CD4-positive, alpha-beta T cell treated with Interleukin-15 for 4 hours (primary cell): ENCODE results near the gene ZNF41.
A peak's percentile ranks its signal among the peaks of the same experiment; 100 is the strongest.
"Not testable (repeated sequence)": the region's sequence is repeated elsewhere in the genome, so short reads cannot be mapped to it uniquely, and the experiment has no call there.

ENCODE experiments used
- DNase-seq: peaks from one replicate; pipeline ENCODE4 v3.0.0-alpha.2; 2020; ENCODE audit warnings: low spot score

Gene ZNF41

DNA sequence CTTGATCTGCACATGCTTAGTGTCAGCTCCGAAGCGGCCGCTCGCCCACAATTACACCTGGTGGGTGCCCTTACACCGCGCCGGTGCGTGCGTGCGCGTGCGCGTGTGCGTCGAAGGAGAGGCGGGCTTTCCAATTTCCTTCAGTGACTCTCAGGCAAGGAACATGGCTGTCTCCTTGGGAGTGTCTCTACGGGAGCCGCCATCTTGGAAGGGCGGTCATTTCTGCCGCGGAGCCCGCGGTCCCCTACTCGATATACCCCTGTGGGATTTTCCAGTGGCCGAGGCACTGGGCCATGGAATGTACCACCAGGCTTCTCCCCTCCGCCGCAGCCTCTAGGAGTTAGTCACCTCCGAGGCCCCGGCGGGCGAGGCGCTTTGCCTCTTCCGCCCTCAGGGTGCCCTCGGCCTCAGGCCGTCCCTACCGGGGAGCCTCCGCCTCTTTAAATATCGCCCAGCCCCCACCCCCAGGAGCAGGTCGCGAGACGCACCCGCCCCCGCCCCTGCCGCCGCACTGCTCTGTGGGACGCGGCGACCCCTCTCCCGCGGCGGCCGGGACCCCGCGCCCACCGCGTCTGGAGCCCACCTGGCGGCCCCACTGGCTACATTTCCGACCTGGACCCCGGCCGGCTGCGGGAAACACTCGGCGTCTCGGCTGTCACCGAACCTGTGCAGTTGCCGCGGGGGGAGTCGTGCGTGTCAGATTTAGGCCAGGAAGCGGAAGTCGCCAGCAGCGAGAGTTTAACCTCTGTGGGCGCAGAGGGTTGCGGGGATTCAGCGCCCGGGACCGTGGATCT lies at the start of gene ZNF41:
TSS of gene ZNF41 (minus strand) at position 711 of the 794 bp plus-strand sequence. CDS start 15,741 bp downstream, outside the sequence.
- peak; percentile 85 for DNase-seq

GRCh38 chrX:47530049-47530448 lies 47.0 kb upstream of the ZNF41 start:
- DNase-seq: no peak

- DNase-seq: no peak
These were observed 46.5 kb upstream of the ZNF41 start for GRCh38 chrX:47529548-47529947.

- DNase-seq: no peak
These were observed 40.7 kb upstream of the ZNF41 start for GRCh38 chrX:47523713-47524166.

DNA sequence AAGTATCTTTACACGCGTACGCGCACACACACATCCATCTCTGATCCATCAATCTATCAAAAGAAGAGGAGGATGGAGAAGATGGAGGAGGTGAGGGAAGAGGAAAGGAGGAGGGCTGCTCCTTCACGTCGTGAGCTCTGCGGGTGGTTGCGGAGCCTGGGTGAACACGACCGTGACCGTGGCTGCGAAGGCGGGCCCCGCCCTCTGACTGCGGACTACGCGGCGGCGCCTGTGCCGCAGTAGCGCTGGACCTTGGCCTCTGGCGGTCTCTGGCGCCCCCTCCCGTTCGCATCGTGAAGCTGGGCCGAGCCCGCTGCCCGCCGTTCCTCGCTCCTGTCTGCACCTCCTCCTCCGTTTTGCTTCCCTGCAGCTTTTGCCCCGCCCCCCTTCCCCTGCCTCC lies 40.3 kb upstream of the ZNF41 start:
- peak; percentile 78 for DNase-seq

DNA sequence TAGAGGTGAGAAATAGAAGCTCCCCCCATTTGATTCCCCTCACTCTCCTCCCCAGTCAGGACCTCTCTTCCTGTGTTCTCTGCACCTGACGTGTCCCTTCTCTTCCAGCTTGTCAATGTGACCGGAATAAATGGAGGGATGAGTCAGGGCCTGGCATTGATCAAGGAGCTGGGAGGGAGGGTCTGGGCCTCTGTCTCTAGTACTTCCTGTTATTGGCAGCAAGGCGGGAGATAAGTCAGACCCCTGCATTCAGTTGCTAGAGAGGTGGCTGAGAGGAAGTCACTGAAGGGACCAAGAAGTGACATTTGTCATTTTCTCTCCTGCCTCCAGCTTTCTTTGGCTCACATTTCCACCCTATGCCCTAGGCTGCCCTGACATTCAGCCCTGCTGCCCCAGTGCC lies 35.1 kb upstream of the ZNF41 start:
- DNase-seq: no peak

- no peak for DNase-seq
These were observed 33.1 kb upstream of the ZNF41 start for GRCh38 chrX:47515941-47516665.

DNA sequence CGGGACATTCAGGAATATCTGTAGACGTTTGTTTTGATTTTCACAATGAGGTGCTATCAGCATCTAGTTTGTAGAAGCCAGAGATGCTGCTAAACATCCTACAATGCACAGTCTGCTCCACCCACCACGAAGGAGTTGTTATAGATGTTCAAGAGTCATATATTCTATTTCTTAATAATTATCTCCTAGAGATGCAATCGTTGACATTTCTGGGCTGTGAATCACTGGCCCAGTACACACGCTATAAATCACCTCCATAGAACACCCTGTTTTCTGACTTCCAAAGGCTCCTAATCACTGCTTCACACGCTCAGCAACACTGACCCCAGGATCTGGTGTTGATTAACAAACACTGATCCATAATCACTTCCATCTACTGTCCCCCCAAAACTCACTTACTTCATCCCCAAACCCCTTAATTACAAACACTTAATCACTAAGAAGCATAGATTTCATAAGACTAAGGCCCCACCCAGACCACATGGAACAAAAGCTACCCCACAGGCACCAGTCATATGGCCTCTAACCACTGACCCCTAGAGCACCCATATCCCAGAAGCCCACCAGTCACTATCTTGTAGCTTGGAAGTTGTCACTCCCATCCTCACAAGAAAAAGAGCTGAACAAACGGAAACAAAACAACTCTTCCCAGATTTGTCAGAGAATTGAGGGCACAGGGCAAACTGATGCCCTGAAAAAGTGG lies 31.7 kb upstream of the ZNF41 start:
- DNase-seq: no peak

GRCh38 chrX:47513034-47513965 lies 30.3 kb upstream of the ZNF41 start:
- DNase-seq: not testable (repeated sequence)

DNA sequence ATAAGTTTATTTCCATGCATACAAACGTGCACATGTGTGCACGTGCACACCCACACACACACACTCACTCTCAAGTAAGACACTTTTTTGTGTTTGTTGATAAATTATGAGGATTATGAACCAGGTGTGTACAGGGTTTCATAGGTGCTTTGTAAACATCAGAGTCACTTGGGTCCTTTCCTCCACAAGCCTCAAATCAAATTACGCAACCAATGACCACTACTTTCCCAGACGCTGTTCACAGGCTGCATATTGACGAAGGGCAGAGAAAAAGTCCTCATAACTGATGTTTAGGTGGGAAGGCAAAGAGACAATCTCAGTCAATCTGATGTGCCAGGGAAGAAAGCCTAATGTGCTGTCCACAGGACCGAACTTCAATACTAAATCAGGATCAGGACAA lies 29.4 kb upstream of the ZNF41 start:
- DNase-seq: not testable (repeated sequence)

DNA sequence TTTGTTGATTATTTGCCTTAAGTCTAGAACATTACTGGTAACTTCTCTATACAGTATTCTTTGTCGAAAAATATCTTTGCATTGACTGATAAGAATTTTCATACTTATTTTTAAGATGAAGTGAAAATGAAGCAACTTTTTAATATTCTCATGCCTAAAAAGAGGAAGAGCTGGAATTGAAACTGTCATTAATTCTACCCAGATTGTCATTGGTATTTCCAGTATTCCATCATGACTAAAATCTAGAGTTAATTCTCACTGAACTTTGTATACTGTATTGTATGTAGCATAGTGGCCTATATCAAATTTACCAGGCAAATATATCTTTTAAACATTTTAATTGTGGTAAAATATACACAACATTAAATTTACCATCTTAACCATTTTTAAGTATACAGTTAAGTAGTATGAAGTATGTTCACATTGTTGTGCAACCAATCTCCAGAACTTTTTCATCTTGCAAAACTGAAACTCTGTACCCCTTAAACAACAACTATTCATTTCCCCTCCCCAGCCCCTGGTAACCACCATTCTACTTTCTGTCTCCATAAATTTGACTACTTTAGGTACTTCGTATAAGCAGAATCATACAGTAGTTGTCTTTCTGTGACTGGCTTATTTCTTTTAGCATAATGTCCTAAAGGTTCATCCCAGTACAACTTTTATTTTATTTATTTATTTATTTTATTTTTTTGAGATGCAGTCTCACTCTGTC lies 24.3 kb upstream of the ZNF41 start:
- DNase-seq: no peak

GRCh38 chrX:47503151-47503550 lies 20.1 kb upstream of the ZNF41 start:
- no peak for DNase-seq

DNA sequence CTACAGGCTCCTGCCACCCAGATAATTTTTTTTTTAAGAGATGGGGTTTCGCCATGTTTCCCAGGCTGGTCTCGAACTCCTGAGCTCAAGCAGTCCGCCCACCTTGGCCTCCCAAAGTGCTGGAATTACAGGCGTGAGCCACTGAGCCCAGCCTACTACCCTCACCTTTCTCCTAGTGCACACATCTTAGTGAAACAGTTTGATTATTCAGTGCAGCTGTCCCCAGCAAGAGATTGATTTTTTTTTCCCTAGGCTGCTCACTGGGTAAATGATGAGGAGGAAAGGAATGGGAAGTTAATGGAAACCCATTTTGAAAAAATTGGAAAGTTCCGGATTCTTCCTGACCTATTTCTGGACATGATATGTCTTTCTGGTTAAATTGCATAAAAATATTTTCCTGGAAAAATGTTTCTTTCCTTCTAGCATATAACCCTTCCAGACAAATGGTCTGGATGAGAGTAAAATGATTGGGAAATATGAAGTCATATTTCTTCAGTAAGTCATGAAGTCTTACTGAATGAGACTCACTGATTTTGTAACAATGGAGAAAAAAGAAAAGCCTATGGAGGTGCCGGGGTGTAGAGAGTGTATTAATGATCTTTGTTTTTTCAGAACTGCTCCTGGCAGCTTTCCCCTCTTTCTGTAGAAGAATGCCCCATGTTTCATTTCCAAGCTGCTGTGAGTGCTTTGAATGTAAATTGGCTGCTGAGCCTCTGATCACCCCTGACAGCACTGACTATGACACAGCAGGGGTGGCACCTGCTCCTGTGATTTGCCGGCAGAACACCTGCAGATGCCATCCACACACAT lies 19.5 kb upstream of the ZNF41 start:
- DNase-seq: no peak

DNA sequence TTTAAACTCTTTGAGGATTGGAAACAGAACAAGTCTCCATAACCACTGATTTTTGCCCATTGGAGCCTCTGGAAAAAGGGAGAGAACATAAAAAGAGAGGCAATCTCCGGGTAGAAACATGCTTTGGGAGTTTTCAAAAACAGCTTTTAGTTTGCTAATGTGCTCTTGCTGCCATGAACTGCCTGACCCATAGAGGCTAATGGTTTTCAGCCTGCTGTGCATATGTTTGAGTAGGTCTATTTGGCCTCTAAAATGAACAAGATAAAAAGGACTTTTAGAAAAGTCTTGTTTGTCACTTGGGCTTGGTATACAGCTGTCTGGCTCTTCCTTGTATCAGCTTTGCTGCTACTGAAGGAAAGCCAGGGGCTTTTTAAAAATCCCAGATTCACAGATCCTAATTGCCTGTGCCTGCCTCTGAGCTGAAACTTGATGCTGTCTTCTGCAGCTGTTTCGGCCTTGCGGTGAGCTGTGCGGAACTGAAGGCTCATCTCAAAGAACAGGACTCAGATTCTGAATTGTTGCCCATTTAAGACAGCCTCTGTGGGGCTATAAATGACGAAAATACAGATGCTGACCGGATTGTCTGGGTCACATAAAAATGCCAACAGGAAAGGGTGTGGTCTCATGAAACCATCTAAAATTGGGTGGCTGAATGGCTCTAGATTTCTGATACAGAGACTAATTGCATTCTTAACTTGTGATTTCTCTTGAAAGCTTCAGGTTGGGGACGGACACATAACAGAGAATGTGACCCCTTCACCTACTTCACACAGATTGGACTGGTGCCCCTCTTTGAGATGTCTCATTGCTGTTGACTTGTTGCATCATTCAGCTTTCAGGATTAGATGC lies 18.4 kb upstream of the ZNF41 start:
- DNase-seq: no peak

DNA sequence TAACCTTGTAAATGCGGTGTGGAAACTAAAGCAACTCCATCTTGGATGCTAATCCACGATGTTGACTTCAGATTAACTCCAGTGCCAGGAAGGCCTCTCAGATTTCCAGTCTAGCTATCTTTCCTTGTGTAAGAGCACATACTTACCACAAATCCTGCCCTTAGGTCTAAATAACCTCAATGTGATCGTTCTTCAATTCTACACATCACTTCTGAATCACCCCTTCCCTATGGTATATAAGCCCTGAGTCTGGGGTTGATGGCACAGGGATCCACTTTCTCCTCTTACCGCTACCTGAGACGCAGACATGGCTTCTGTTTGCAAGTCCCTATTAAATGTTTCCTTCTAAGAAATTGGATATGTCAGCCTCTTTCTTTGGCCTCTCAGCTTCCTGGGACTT lies 17.5 kb upstream of the ZNF41 start:
- DNase-seq: no peak

DNA sequence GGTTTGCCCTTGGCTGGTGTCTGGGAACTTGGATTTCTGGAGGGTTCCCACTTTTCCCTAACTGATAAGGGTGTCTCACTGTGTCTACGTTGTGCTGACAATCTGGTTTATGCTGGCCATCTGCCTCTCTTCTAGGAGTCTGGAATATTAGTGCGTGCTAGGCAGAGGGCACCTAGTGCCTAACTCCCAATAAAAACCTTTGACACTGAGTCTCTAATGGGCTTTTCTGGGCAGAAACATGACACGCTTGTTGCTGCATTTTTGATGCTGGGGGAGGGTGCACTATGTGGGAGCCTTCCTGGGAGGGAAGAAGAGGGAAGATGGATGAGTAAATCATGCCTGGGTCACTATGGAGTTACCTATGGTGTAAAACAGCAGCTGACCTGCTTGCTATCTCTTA lies 16.3 kb upstream of the ZNF41 start:
- DNase-seq: no peak

DNA sequence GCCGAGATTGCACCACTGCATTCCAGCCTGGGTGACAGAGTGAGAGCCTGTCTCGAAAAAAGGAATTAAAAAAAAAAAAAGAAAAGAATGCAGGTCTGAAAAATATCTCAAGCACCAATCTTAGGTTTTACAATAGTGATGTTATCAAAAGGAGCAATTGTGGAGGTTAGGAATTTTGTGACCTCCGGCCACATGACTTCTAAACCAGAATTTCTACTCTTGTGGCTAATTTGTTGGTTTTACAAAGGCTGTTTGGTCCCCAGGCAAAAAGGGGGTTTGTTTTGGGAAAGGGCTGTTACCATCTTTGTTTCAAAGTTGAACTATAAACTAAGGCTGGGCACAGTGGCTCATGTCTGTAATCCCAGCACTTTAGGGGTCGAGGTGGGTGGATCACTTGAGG lies 15.4 kb upstream of the ZNF41 start:
- no peak for DNase-seq

DNA sequence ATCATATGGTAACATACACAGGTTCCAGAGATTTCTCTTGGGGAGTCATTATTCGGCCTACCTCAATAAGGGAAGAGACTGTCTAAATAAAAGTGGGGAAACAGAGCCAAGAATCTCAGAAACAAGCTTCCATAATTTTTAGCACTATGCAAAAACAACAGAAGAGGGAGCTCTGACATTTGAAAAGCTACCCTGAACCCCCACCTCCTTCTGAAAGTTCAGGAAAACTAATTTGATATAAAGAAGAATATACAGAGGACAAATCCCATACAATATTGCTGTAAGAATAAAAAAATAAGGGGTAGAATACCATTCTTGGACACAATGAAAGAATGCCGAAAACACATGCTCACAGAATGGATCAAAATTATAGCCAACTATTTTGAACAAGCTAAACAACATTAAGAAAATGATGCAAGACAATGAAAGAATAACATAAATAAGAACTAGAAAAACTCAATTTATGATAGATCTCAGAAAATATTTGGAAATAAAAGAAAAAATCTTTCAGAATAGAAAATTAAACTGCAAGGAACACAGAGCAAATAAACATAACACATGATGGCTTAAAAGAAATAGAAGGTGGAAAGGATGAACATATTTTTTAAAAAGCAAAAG lies 14.4 kb upstream of the ZNF41 start:
- DNase-seq: no peak

DNA sequence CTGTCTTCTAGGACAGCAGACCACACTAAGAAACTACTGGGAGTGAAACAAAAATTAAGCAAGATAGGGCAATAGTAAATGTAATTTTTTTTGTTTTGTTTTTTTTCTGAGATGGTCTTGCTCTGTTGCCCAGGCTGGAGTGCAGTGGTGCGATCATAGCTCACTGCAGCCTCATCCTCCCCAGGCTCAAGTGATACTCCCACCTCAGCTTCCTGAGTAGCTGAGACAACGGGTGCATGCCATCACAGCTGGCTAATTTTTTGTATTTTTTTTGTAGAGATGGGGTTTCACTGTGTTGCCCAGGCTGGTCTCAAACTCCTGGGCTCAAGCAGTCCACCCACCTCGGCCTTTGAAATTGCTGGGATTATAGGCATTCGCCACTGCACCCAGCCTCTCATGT lies 9.1 kb upstream of the ZNF41 start:
- not testable (repeated sequence) for DNase-seq
